Sigmoid colon (tissue), 7 donors: ENCODE measurements around the gene CAGE1. TPM values are rescaled to one million over a fixed set of nuclear protein-coding genes. Genes with fewer than 3 reads are reported as not detected.

Experiments
- DNase-seq: peaks from one replicate; pipeline ENCODE4 v3.0.0-alpha.2; 2019
- H3K27ac ChIP-seq, 4 donors: fragments of 200-600 bp; sonication (generic); one replicate each; pipeline ENCODE4 v1.5.1; 2016 to 2019; ENCODE audit warnings: mild to moderate bottlenecking in 1 of 4
- H3K27me3 ChIP-seq, 3 donors: fragments of 200-600 bp; sonication (generic); one replicate each; pipeline ENCODE4 v1.5.1; 2019; ENCODE audit warnings: mild to moderate bottlenecking in 1 of 3
- H3K36me3 ChIP-seq, 4 donors: fragments of 200-600 bp; sonication (generic); one replicate each; pipeline ENCODE4 v1.5.1; 2016 to 2019
- H3K4me1 ChIP-seq, 4 donors: fragments of 200-600 bp; sonication (generic); one replicate each; pipeline ENCODE4 v1.5.1; 2017 to 2019
- H3K4me3 ChIP-seq, 4 donors: fragments of 200-600 bp; sonication (generic); one replicate each; pipeline ENCODE4 v1.5.1; 2017 to 2019; ENCODE audit warnings: mild to moderate bottlenecking in 2 of 4, moderate library complexity in 1 of 4
- H3K9me3 ChIP-seq, 4 donors: fragments of 200-600 bp in 3 of 4; sonication (generic) in 3 of 4; one replicate each; pipeline versions ENCODE4 v1.5.1 to v1.6.1; 2013 to 2019
- CTCF ChIP-seq, 4 experiments: fragments of 450-650 bp in 3 of 4; fragments of 200-600 bp in 1 of 4; IDR thresholded peaks; one replicate each; pipeline ENCODE4 v1.5.1; 2016 to 2019; ENCODE audit warnings: antibody characterized with exemption in 4 of 4, mild to moderate bottlenecking in 3 of 4, moderate library complexity in 2 of 4
- EP300 ChIP-seq, 4 donors: sonication (generic); formaldehyde crosslinking; IDR thresholded peaks; one replicate each; pipeline ENCODE4 v1.6.1; 2017; ENCODE audit warnings: antibody characterized with exemption in 4 of 4
- POLR2A ChIP-seq, 2 donors: fragments of 450-650 bp; IDR thresholded peaks; one replicate each; pipeline ENCODE4 v1.6.1; 2016; ENCODE audit warnings: antibody characterized with exemption in 2 of 2, mild to moderate bottlenecking in 2 of 2, moderate library complexity in 2 of 2
- POLR2AphosphoS5 ChIP-seq, 4 donors: sonication (generic); formaldehyde crosslinking; IDR thresholded peaks; one replicate each; pipeline ENCODE4 v1.6.1; 2017; ENCODE audit warnings: antibody characterized with exemption in 4 of 4
- WGBS, 2 donors: extraction: QIAGEN DNeasy Blood & Tissue Kit; methylation state at CpG; one replicate each; pipeline ENCODE4 v1.1.7; 2013; 5-methylcytosine and 5-hydroxymethylcytosine counted together
- intact Hi-C: fragments of 100-400 bp; cut with DNase I; formaldehyde crosslinking; loops from one replicate; pipeline ENCODE4 v1.15.1; 2023
- polyA plus RNA-seq, 3 donors: library from polyadenylated mRNA; stranded (reverse); fragments of 200-250 nt; gene quantifications; one replicate each; pipeline ENCODE4 v1.2.3, GENCODE V29; 2013
- total RNA-seq, 4 donors: library from RNA; depleted of rRNA; stranded (reverse); fragments of >200 nt; gene quantifications; one replicate each; pipeline ENCODE4 v1.1.0, GENCODE V29; 2016
- donor health status: healthy with polysubstance abuse.
- donor health status: Bipolar disorder and iron deficiency.
- donor health status: healthy.

Gene CAGE1
- total and polyA plus RNA-seq, 7 donors = 0.04 TPM; not detected in 6

GRCh38 chr6:7426447-7427169 is 37.1 kb upstream of the CAGE1 start:
- intact Hi-C loops = no loop called here
- Histone ChIP-seq H3K9me3 (no peaks in the 10 kb centered on the region), H3K36me3 (no peaks in the 10 kb centered on the region), H3K27ac (no peak overlapping the region), H3K27me3 (no peaks in the 10 kb centered on the region), H3K4me3 (peak overlapping the region in 1 of 4 donors; percentile 5), H3K4me1 (peaks cover 0 to 6% (median 0%) of the 10 kb centered on the region in 4 donors)
- DNase-seq = no peak
- WGBS, 2 donors = 77 to 88% methylated on average over 16 of the region's 16 CpGs
- no peak for TF ChIP-seq POLR2AphosphoS5 (IDR thresholded peaks at IDR 0.05)
- no peak for TF ChIP-seq CTCF (IDR thresholded peaks at IDR 0.05)
- no peak for TF ChIP-seq POLR2A (IDR thresholded peaks at IDR 0.05)
- no peak for TF ChIP-seq EP300 (IDR thresholded peaks at IDR 0.05)

DNA sequence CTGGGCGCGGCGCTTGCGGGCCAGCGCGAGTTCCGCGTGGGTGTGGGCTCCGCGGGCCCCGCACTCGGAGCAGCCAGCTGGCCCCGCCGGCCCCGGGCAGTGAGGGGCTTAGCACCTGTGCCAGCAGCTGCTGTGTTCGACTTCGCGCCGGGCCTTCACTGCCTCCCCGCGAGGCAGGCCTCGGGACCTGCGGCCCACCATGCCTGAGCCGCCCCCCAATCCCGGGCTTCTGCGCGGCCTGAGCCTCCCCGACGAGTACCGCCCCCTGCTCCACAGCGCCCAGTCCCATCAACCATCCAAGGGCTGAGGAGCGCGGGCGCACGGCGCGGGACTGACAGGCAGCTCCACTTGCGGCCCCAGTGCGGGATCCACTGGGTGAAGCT is 36.3 kb upstream of the CAGE1 start:
- WGBS, 2 donors = 97 to 98% methylated on average over 39 of the region's 39 CpGs
- intact Hi-C loops = no loop called here
- Histone ChIP-seq H3K4me1 (peaks cover 0 to 6% (median 0%) of the 10 kb centered on the region in 4 donors), H3K9me3 (no peaks in the 10 kb centered on the region), H3K4me3 (no peak overlapping the region), H3K27ac (no peak overlapping the region), H3K27me3 (no peaks in the 10 kb centered on the region), H3K36me3 (no peaks in the 10 kb centered on the region)
- DNase-seq = no peak
- TF ChIP-seq POLR2A (IDR thresholded peaks at IDR 0.05) = no peak
- TF ChIP-seq EP300 (IDR thresholded peaks at IDR 0.05) = no peak
- no peak for TF ChIP-seq POLR2AphosphoS5 (IDR thresholded peaks at IDR 0.05)
- TF ChIP-seq CTCF (IDR thresholded peaks at IDR 0.05) = no peak

GRCh38 chr6:7424967-7425807 is 35.6 kb upstream of the CAGE1 start:
- Histone ChIP-seq H3K4me3 (no peak overlapping the region), H3K27ac (no peak overlapping the region), H3K27me3 (no peaks in the 10 kb centered on the region), H3K4me1 (peaks cover 0 to 6% (median 0%) of the 10 kb centered on the region in 4 donors), H3K9me3 (no peaks in the 10 kb centered on the region), H3K36me3 (no peaks in the 10 kb centered on the region)
- 78 to 90% methylated on average over 25 of the region's 25 CpGs for WGBS, 2 donors
- no peak for DNase-seq
- intact Hi-C loops = no loop called here
- TF ChIP-seq POLR2A (IDR thresholded peaks at IDR 0.05) (no peak), CTCF (IDR thresholded peaks at IDR 0.05) (peak in 1 of 4 experiments; percentile 33)

GRCh38 chr6:7424058-7424457 is 34.5 kb upstream of the CAGE1 start:
- Histone ChIP-seq H3K27me3 (no peaks in the 10 kb centered on the region), H3K36me3 (no peaks in the 10 kb centered on the region), H3K9me3 (no peaks in the 10 kb centered on the region), H3K4me3 (no peak overlapping the region), H3K27ac (no peak overlapping the region), H3K4me1 (peaks cover 0 to 6% (median 0%) of the 10 kb centered on the region in 4 donors)
- DNase-seq = no peak
- no peak for TF ChIP-seq EP300 (IDR thresholded peaks at IDR 0.05)
- intact Hi-C loops = no loop called here
- WGBS, 2 donors = 93 to 95% methylated on average over 5 of the region's 5 CpGs

GRCh38 chr6:7421066-7421465 is 31.5 kb upstream of the CAGE1 start:
- Histone ChIP-seq H3K4me1 (no peaks in the 10 kb centered on the region), H3K4me3 (no peak overlapping the region), H3K27me3 (no peaks in the 10 kb centered on the region), H3K36me3 (peaks cover 3 to 26% (median 7%) of the 10 kb centered on the region in 4 donors), H3K27ac (no peak overlapping the region), H3K9me3 (no peaks in the 10 kb centered on the region)
- intact Hi-C loops = no loop called here
- TF ChIP-seq POLR2A (IDR thresholded peaks at IDR 0.05) = no peak
- TF ChIP-seq POLR2AphosphoS5 (IDR thresholded peaks at IDR 0.05) = no peak
- TF ChIP-seq CTCF (IDR thresholded peaks at IDR 0.05) = no peak
- no peak for TF ChIP-seq EP300 (IDR thresholded peaks at IDR 0.05)
- 94 to 95% methylated on average over 3 of the region's 3 CpGs for WGBS, 2 donors
- no peak for DNase-seq
